Esophagus muscularis mucosa (tissue), 4 donors: Measurements from ENCODE around the gene IP6K1. TPM values are rescaled to one million over a fixed set of nuclear protein-coding genes. Genes with fewer than 3 reads are reported as not detected.

ENCODE experiments used
- DNase-seq: peaks from one replicate; pipeline ENCODE4 v3.0.0-alpha.2; 2017; ENCODE audit errors: extremely low spot score
- H3K27ac ChIP-seq, 4 donors: fragments of 200-600 bp; sonication (generic); replicated peaks in 1 of 4; 1 replicate in 3 of 4; 2 replicates in 1 of 4; pipeline ENCODE4 v1.5.1; 2016 to 2019; ENCODE audit warnings: mild to moderate bottlenecking in 1 of 4
- H3K27me3 ChIP-seq, 4 donors: fragments of 200-600 bp; sonication (generic); one replicate each; pipeline versions ENCODE4 v1.5.1 to v1.6.0; 2016 to 2019
- H3K36me3 ChIP-seq, 4 donors: fragments of 200-600 bp; sonication (generic); one replicate each; pipeline ENCODE4 v1.5.1; 2016 to 2019
- H3K4me1 ChIP-seq, 4 donors: fragments of 200-600 bp; sonication (generic); one replicate each; pipeline ENCODE4 v1.5.1; 2016 to 2019
- H3K4me3 ChIP-seq, 4 donors: fragments of 200-600 bp; sonication (generic); 1 replicate in 2 of 4; 2 replicates in 2 of 4; pipeline ENCODE4 v1.5.1; 2016 to 2019; ENCODE audit warnings: mild to moderate bottlenecking in 4 of 4, moderate library complexity in 1 of 4
- H3K9me3 ChIP-seq, 4 donors: fragments of 200-600 bp; sonication (generic); 1 replicate in 3 of 4; 2 replicates in 1 of 4; pipeline ENCODE4 v1.5.1; 2016 to 2019
- CTCF ChIP-seq, 3 experiments: fragments of 200-600 bp in 2 of 3; fragments of 450-650 bp in 1 of 3; sonication (generic) in 2 of 3; IDR thresholded peaks; one replicate each; pipeline ENCODE4 v1.5.1; 2017 to 2019; ENCODE audit warnings: antibody characterized with exemption in 3 of 3, mild to moderate bottlenecking in 2 of 3, moderate library complexity in 1 of 3
- EP300 ChIP-seq: sonication (generic); formaldehyde crosslinking; IDR thresholded peaks from one replicate; pipeline ENCODE4 v1.6.1; 2017; ENCODE audit warnings: antibody characterized with exemption
- POLR2A ChIP-seq: fragments of 450-650 bp; IDR thresholded peaks from one replicate; pipeline ENCODE4 v1.6.1; 2017; ENCODE audit warnings: antibody characterized with exemption, moderate library complexity, mild to moderate bottlenecking, low read depth
- POLR2AphosphoS5 ChIP-seq, 2 donors: sonication (generic); formaldehyde crosslinking; IDR thresholded peaks; one replicate each; pipeline ENCODE4 v1.6.1; 2017; ENCODE audit warnings: antibody characterized with exemption in 2 of 2
- WGBS: methylation state at CpG from one replicate; pipeline ENCODE4 v1.1.5; 2018; 5-methylcytosine and 5-hydroxymethylcytosine counted together
- intact Hi-C: fragments of 100-400 bp; cut with DNase I; formaldehyde crosslinking; loops from one replicate; pipeline ENCODE4 v1.15.1; 2023
- total RNA-seq, 4 donors: library from RNA; depleted of rRNA; stranded (reverse); fragments of >200 nt; gene quantifications; one replicate each; pipeline versions ENCODE4 v1.1.0 to v1.2.1, GENCODE V29; 2016

The IP6K1 gene
- total RNA-seq, 4 donors from 2014 or later: 33.2 to 63.4 (median 52.4) TPM

- H3K36me3 ChIP-seq: peaks cover 6 to 84% (median 48%) of the 10 kb centered on the region in 4 donors
- H3K4me3 ChIP-seq: no peak overlapping the region
- H3K27ac ChIP-seq: no peak overlapping the region
- intact Hi-C loops: no loop called here
- no peaks in the 10 kb centered on the region for H3K4me1 ChIP-seq
- no peaks in the 10 kb centered on the region for H3K27me3 ChIP-seq
- TF ChIP-seq CTCF (IDR thresholded peaks at IDR 0.05) (no peak), EP300 (no peak), POLR2A (no peak), POLR2AphosphoS5 (IDR thresholded peaks at IDR 0.05) (no peak)
- no peak for DNase-seq
- 87% methylated on average over 5 of the region's 5 CpGs for WGBS
- H3K9me3 ChIP-seq: no peaks in the 10 kb centered on the region
Observed at GRCh38 chr3:49711489-49711888, 74.9 kb downstream of the IP6K1 start.

- H3K4me3 ChIP-seq: no peak overlapping the region
Observed at GRCh38 chr3:49709852-49710251, 76.5 kb downstream of the IP6K1 start.

GRCh38 chr3:49707113-49707480 lies 79.2 kb downstream of the IP6K1 start:
- Histone ChIP-seq H3K4me1 (peaks cover 0 to 4% (median 0%) of the 10 kb centered on the region in 4 donors), H3K27ac (no peak overlapping the region), H3K36me3 (peaks cover 7 to 82% (median 51%) of the 10 kb centered on the region in 4 donors), H3K9me3 (no peaks in the 10 kb centered on the region), H3K27me3 (no peaks in the 10 kb centered on the region), H3K4me3 (no peak overlapping the region)
- no peak for TF ChIP-seq POLR2AphosphoS5 (IDR thresholded peaks at IDR 0.05)
- no peak for TF ChIP-seq EP300
- no peak for TF ChIP-seq CTCF (IDR thresholded peaks at IDR 0.05)
- TF ChIP-seq POLR2A: no peak
- intact Hi-C loops: no loop called here
- no peak for DNase-seq
- WGBS: 54% methylated on average over 4 of the region's 4 CpGs

More at GRCh38 chr3:49709852-49710251, 76.5 kb downstream of the IP6K1 start:
- TF ChIP-seq CTCF (IDR thresholded peaks at IDR 0.05) (no peak), POLR2A (no peak)
- no peaks in the 10 kb centered on the region for H3K9me3 ChIP-seq
- intact Hi-C loops: no loop called here
- H3K27ac ChIP-seq: no peak overlapping the region
- 99% methylated on average over 8 of the region's 8 CpGs for WGBS
- no peaks in the 10 kb centered on the region for H3K4me1 ChIP-seq
- no peak for DNase-seq
- H3K27me3 ChIP-seq: no peaks in the 10 kb centered on the region
- peaks cover 0 to 84% (median 49%) of the 10 kb centered on the region in 4 donors for H3K36me3 ChIP-seq

- no peaks in the 10 kb centered on the region for H3K9me3 ChIP-seq
- no peak for TF ChIP-seq EP300
- H3K27me3 ChIP-seq: no peaks in the 10 kb centered on the region
- H3K4me1 ChIP-seq: peaks cover 0 to 4% (median 0%) of the 10 kb centered on the region in 4 donors
- peaks cover 12 to 82% (median 54%) of the 10 kb centered on the region in 4 donors for H3K36me3 ChIP-seq
- no peak for DNase-seq
- H3K27ac ChIP-seq: no peak overlapping the region
- 84% methylated on average over 7 of the region's 9 CpGs for WGBS
- H3K4me3 ChIP-seq: no peak overlapping the region
- intact Hi-C loops: no loop called here
Observed at GRCh38 chr3:49706456-49707112, 79.8 kb downstream of the IP6K1 start.

GRCh38 chr3:49705390-49705960 lies 80.9 kb downstream of the IP6K1 start:
- no peak overlapping the region for H3K4me3 ChIP-seq
- H3K27me3 ChIP-seq: no peaks in the 10 kb centered on the region
- H3K4me1 ChIP-seq: peaks cover 0 to 4% (median 0%) of the 10 kb centered on the region in 4 donors
- no peak overlapping the region for H3K27ac ChIP-seq
- TF ChIP-seq POLR2A (no peak), CTCF (IDR thresholded peaks at IDR 0.05) (no peak), POLR2AphosphoS5 (IDR thresholded peaks at IDR 0.05) (no peak), EP300 (no peak)
- no peaks in the 10 kb centered on the region for H3K9me3 ChIP-seq
- no peak for DNase-seq
- intact Hi-C loops: no loop called here
- 96% methylated on average over 7 of the region's 17 CpGs for WGBS
- H3K36me3 ChIP-seq: peaks cover 17 to 85% (median 61%) of the 10 kb centered on the region in 4 donors
